Muscle layer of colon (tissue), 2 donors: ENCODE results near the gene DISC1.
"Not testable (repeated sequence)": the region's sequence is repeated elsewhere in the genome, so short reads cannot be mapped to it uniquely, and the experiment has no call there.

Experiments used
- H3K27ac ChIP-seq: one replicate; pipeline ENCODE4 v1.7.0; 2013; ENCODE audit warnings: low read depth, mild to moderate bottlenecking, low read length, moderate library complexity
- H3K27me3 ChIP-seq, 2 donors: one replicate each; pipeline ENCODE4 v1.7.0; 2013; ENCODE audit warnings: low read length in 2 of 2, mild to moderate bottlenecking in 2 of 2; ENCODE audit not compliant: insufficient read depth in 2 of 2, control insufficient read depth in 1 of 2
- H3K36me3 ChIP-seq: one replicate; pipeline ENCODE4 v1.7.0; 2013; ENCODE audit warnings: mild to moderate bottlenecking, low read length; ENCODE audit not compliant: insufficient read depth
- H3K4me1 ChIP-seq: one replicate; pipeline ENCODE4 v1.7.0; 2013; ENCODE audit warnings: mild to moderate bottlenecking, low read length; ENCODE audit not compliant: insufficient read depth
- H3K4me3 ChIP-seq, 2 donors: one replicate each; pipeline ENCODE4 v1.7.0; 2013; ENCODE audit warnings: low read length in 2 of 2, low read depth in 1 of 2, mild to moderate bottlenecking in 1 of 2, moderate library complexity in 1 of 2
- H3K9ac ChIP-seq: one replicate; pipeline ENCODE4 v1.7.0; 2013; ENCODE audit warnings: low read length
- H3K9me3 ChIP-seq: one replicate; pipeline ENCODE4 v1.7.0; 2013; ENCODE audit warnings: mild to moderate bottlenecking, low read length
- donor health status: abdominal sarcoma.
- donor health status: Adenocarcinoma of cecum.

The DISC1 gene

GRCh38 chr1:231951374-231951773 lies 324.8 kb downstream of the DISC1 start:
- Histone ChIP-seq H3K4me3 (no peak overlapping the region), H3K9ac (no peak overlapping the region), H3K9me3 (no peaks in the 10 kb centered on the region), H3K36me3 (no peaks in the 10 kb centered on the region), H3K27ac (no peak overlapping the region), H3K4me1 (no peaks in the 10 kb centered on the region), H3K27me3 (no peaks in the 10 kb centered on the region)

- no peaks in the 10 kb centered on the region for H3K36me3 ChIP-seq
- H3K9ac ChIP-seq, result no peak overlapping the region
- H3K9me3 ChIP-seq, result no peaks in the 10 kb centered on the region
- no peaks in the 10 kb centered on the region for H3K4me1 ChIP-seq
- H3K27ac ChIP-seq, result no peak overlapping the region
- no peaks in the 10 kb centered on the region for H3K27me3 ChIP-seq
- no peak overlapping the region for H3K4me3 ChIP-seq
These were observed 325.6 kb downstream of the DISC1 start for GRCh38 chr1:231952154-231952553.

DNA sequence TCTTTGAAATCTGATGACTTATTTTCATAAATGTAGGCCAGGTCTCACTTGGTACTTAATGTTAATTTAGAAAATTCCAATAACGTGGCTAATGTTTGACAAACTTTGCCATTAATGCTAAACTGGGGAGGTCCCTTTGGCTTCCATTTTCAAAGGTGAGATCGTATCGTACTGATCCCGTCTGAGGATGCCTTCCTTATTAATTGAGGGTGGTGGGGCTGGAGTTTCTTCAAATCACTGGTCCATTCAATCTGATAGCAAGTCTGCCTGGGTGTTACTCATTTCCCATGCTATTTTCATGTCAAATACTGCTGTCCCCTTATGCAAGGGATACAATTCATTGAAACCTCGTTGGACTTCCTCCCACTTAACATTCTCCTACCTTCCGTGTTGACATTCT lies 327.1 kb downstream of the DISC1 start:
- H3K9ac ChIP-seq, result no peak overlapping the region
- H3K4me3 ChIP-seq, result no peak overlapping the region
- no peak overlapping the region for H3K27ac ChIP-seq
- no peaks in the 10 kb centered on the region for H3K36me3 ChIP-seq
- no peaks in the 10 kb centered on the region for H3K9me3 ChIP-seq
- H3K27me3 ChIP-seq, result no peaks in the 10 kb centered on the region
- H3K4me1 ChIP-seq, result no peaks in the 10 kb centered on the region

GRCh38 chr1:231954751-231955150 lies 328.2 kb downstream of the DISC1 start:
- no peaks in the 10 kb centered on the region for H3K27me3 ChIP-seq
- H3K36me3 ChIP-seq, result no peaks in the 10 kb centered on the region
- no peaks in the 10 kb centered on the region for H3K4me1 ChIP-seq
- no peak overlapping the region for H3K27ac ChIP-seq
- no peak overlapping the region for H3K9ac ChIP-seq
- no peak overlapping the region for H3K4me3 ChIP-seq
- no peaks in the 10 kb centered on the region for H3K9me3 ChIP-seq

- H3K9ac ChIP-seq, result no peak overlapping the region
- no peak overlapping the region for H3K27ac ChIP-seq
- no peaks in the 10 kb centered on the region for H3K9me3 ChIP-seq
- no peaks in the 10 kb centered on the region for H3K4me1 ChIP-seq
- no peaks in the 10 kb centered on the region for H3K36me3 ChIP-seq
- H3K4me3 ChIP-seq, result no peak overlapping the region
- H3K27me3 ChIP-seq, result no peaks in the 10 kb centered on the region
These were observed 330.8 kb downstream of the DISC1 start for GRCh38 chr1:231957359-231957758.

GRCh38 chr1:231958448-231958847 lies 331.9 kb downstream of the DISC1 start:
- no peak overlapping the region for H3K27ac ChIP-seq
- H3K4me3 ChIP-seq, result no peak overlapping the region
- no peaks in the 10 kb centered on the region for H3K36me3 ChIP-seq
- H3K9me3 ChIP-seq, result no peaks in the 10 kb centered on the region
- H3K4me1 ChIP-seq, result no peaks in the 10 kb centered on the region
- no peak overlapping the region for H3K9ac ChIP-seq
- H3K27me3 ChIP-seq, result no peaks in the 10 kb centered on the region

- no peaks in the 10 kb centered on the region for H3K9me3 ChIP-seq
- H3K4me3 ChIP-seq, result no peak overlapping the region
- no peak overlapping the region for H3K9ac ChIP-seq
- no peaks in the 10 kb centered on the region for H3K4me1 ChIP-seq
- H3K27ac ChIP-seq, result no peak overlapping the region
- no peaks in the 10 kb centered on the region for H3K36me3 ChIP-seq
- H3K27me3 ChIP-seq, result no peaks in the 10 kb centered on the region
These were observed 332.8 kb downstream of the DISC1 start for GRCh38 chr1:231959225-231959884.

DNA sequence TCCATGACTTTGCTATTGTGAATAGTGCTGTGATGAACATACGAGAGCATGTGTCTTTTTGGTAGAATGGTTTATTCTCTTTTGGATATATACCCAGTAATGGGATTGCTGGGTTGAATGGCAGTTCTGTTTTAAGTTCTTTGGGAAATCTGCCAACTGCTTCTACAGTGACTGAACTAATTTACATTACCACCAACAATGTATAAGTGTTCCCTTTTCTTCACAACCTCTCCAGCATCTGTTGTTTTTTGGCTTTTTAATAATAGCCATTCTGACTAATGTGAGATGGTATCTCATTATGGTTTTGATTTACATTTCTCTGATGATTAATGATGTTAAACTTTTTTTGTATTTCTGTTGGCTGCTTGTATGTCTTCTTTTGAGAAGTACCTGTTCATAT lies 335.2 kb downstream of the DISC1 start:
- H3K4me1 ChIP-seq, H3K27me3 ChIP-seq, H3K9ac ChIP-seq, H3K27ac ChIP-seq, H3K4me3 ChIP-seq, H3K9me3 ChIP-seq, H3K36me3 ChIP-seq: not testable (repeated sequence)

DNA sequence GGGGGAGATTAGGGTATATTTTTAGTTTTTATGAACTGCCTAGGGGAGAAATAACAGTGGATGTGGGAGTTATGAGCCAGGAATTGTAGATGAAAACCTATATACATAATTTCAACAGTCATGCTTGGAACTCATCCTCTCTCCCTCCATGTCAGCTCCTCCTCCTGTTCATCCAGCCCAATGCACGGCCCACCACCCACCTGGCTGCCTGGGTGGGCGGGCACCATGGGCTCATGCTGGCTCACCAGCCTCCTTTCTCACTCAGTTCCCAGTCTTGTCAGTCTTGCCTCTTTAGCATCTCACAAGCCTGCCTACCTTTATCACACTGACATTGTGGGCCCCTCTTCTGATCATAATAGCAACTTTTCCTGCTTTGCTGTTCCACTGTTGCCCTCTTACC lies 336.0 kb downstream of the DISC1 start:
- no peak overlapping the region for H3K9ac ChIP-seq
- no peak overlapping the region for H3K27ac ChIP-seq
- H3K9me3 ChIP-seq, result no peaks in the 10 kb centered on the region
- no peak overlapping the region for H3K4me3 ChIP-seq
- H3K36me3 ChIP-seq, result no peaks in the 10 kb centered on the region
- no peaks in the 10 kb centered on the region for H3K4me1 ChIP-seq
- no peaks in the 10 kb centered on the region for H3K27me3 ChIP-seq

GRCh38 chr1:231964241-231964640 lies 337.7 kb downstream of the DISC1 start:
- Histone ChIP-seq H3K27me3 (no peaks in the 10 kb centered on the region), H3K36me3 (no peaks in the 10 kb centered on the region), H3K4me1 (no peaks in the 10 kb centered on the region), H3K9me3 (no peaks in the 10 kb centered on the region), H3K27ac (no peak overlapping the region), H3K4me3 (no peak overlapping the region), H3K9ac (no peak overlapping the region)

DNA sequence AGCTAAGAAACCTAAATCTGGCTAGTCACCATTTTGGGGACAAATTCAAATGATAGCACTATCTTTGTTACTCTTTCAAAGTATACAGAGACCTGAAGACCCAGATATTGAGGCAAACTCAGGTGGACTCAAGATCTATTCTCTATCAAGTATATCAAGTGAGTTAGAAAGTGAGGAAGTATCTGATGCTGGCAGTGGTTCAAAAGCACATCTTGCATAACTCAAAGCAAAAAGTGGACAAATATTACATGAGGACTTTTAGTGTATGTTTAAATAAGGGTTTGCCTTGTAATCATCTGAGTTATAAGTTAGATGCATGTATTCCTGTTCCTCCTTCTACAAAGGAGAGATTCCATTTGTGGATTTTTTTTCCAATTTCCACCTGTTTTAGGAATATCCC lies 338.4 kb downstream of the DISC1 start:
- no peak overlapping the region for H3K27ac ChIP-seq
- no peaks in the 10 kb centered on the region for H3K36me3 ChIP-seq
- H3K9me3 ChIP-seq, result no peaks in the 10 kb centered on the region
- no peaks in the 10 kb centered on the region for H3K4me1 ChIP-seq
- no peak overlapping the region for H3K4me3 ChIP-seq
- no peak overlapping the region for H3K9ac ChIP-seq
- no peaks in the 10 kb centered on the region for H3K27me3 ChIP-seq

- Histone ChIP-seq H3K9me3 (no peaks in the 10 kb centered on the region), H3K27ac (no peak overlapping the region), H3K36me3 (no peaks in the 10 kb centered on the region), H3K27me3 (no peaks in the 10 kb centered on the region), H3K9ac (no peak overlapping the region), H3K4me1 (no peaks in the 10 kb centered on the region), H3K4me3 (no peak overlapping the region)
These were observed 339.0 kb downstream of the DISC1 start for GRCh38 chr1:231965615-231966014.
